D721Med (cell line): ENCODE results near the gene WDFY1.
A peak's percentile ranks its signal among the peaks of the same experiment; 100 is the strongest.

ENCODE experiments used
- DNase-seq: peaks from one replicate; pipeline ENCODE4 v3.0.0; 2011; ENCODE audit warnings: low spot score; ENCODE audit not compliant: insufficient read length
- FAIRE-seq: peaks from 2 replicates; lab custom pipeline; 2011; peaks lifted over from hg19 to GRCh38; lab: Jason Lieb, UNC
- TF ChIP-seq, protein P1 (sequence below): IDR thresholded peaks from 2 replicates; pipeline ENCODE4 v1.5.1; 2012; ENCODE audit warnings: mild to moderate bottlenecking, control low read depth; ENCODE audit not compliant: insufficient read depth; ENCODE audit errors: missing control alignments

WDFY1 gene

DNA sequence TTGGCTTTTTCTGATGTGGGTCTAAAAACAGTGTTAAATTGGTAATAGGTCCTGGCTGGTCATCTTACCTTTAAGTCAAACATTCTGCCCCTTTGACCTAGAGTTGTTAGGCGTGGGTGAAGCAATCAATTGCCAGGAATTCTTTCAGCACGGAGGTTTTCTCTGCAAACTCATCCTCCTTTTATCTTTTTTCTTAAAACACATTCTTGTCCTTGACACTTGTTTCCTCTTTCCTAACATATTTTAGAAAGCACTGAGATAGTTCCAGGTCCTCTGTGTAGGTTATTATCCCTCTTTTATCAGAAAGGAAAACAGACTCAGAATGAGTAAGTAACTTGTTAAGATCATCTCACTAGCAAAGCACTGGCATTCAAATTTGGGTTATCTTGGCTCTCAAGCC is 89.1 kb downstream of the WDFY1 start:
- FAIRE-seq (no peak), DNase-seq (no peak)
- TF ChIP-seq, protein P1, sequence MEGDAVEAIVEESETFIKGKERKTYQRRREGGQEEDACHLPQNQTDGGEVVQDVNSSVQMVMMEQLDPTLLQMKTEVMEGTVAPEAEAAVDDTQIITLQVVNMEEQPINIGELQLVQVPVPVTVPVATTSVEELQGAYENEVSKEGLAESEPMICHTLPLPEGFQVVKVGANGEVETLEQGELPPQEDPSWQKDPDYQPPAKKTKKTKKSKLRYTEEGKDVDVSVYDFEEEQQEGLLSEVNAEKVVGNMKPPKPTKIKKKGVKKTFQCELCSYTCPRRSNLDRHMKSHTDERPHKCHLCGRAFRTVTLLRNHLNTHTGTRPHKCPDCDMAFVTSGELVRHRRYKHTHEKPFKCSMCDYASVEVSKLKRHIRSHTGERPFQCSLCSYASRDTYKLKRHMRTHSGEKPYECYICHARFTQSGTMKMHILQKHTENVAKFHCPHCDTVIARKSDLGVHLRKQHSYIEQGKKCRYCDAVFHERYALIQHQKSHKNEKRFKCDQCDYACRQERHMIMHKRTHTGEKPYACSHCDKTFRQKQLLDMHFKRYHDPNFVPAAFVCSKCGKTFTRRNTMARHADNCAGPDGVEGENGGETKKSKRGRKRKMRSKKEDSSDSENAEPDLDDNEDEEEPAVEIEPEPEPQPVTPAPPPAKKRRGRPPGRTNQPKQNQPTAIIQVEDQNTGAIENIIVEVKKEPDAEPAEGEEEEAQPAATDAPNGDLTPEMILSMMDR, result no peak

- TF ChIP-seq, protein P1, result no peak
- FAIRE-seq, result no peak
These were observed 89.7 kb downstream of the WDFY1 start for GRCh38 chr2:223855426-223855825.

DNA sequence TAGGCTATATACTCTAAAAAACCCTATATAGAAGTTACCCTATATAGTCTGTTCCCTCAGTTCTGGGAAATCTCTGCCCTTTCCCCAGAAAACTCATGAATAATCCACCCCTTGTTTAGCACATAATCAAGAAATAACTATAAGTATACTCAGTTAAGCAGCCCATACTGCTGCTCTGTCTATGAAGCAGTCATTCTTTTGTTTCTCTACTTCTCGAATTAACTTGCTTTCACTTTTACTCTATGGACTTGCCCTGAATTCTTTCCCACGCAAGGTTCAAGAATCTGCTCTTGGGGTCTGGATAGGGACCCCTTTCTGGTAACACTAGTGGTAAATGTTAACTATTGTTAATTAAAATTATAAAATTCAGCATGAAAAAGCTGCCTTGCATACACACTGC is 90.4 kb downstream of the WDFY1 start:
- FAIRE-seq, result no peak
- DNase-seq, result no peak
- TF ChIP-seq, protein P1, result no peak

More at GRCh38 chr2:223855426-223855825, 89.7 kb downstream of the WDFY1 start:
- DNase-seq, result no peak

- no peak for FAIRE-seq
- DNase-seq, result no peak
- TF ChIP-seq, protein P1, result no peak
These were observed 91.7 kb downstream of the WDFY1 start for GRCh38 chr2:223853425-223853837.

DNA sequence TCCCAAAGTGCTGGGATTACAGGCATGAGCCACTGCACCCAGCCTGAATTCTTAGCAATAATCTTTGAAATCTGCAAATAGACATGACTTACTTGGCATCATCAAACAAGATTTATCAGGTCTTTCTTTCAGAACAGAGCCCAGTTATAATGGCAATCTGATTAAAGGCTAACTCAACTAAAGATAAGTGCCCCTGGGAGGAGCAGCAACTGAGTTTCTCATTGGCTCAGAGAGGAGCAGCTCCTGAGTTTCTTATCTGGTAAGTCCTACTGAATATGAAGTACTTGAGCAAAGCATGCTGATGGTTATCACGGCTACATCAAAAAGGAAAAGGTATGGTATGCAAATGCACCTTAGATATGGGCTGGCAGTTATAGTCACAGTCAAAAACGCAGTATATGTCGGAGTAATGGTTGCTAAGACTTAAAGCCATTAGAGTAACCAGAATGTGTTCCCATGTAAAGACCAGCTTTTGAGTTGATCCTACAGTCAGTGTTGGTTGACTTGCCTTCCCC is 92.8 kb downstream of the WDFY1 start:
- TF ChIP-seq, protein P1, result no peak
- DNase-seq, result no peak
- FAIRE-seq, result no peak

DNA sequence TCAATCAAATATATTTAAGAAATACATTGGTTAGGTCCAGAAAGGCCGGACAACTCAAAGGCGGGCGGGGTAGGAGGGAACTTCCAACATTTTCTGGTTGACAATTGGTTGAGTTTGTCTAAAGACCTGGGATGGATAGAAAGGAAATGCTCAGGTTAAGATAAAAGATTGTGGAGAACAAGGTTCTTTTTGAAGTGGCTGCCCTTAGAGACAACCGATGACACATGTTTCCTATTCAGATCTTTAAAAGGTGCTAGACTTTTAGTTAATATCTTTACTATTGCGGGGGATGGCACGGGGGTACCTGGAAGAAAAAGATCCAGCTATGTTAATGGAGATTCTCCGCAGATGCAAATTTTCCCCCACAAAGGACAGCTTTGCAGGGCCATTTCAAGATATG is 97.7 kb downstream of the WDFY1 start:
- TF ChIP-seq, protein P1, result no peak
- FAIRE-seq (no peak), DNase-seq (no peak)

DNA sequence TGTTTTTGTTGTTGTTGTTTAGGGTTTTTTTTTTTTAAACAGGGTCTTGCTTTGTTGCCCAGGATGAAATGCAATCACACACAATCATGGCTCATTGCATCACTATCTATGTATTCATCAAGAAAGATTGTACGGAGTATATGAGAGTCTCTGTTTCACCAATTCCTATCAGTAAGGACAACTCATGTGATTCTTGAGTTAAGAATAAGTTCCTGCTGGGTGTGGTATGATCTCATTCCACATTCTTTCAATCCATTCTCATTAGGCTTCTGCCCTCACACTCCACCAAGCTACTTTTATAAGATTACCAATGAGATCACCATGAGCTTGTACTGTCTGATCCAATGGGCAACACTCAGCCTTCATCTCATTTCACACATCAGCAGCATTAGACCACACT is 98.6 kb downstream of the WDFY1 start:
- FAIRE-seq (peak; percentile 38), DNase-seq (no peak)
- TF ChIP-seq, protein P1, result no peak
